SK-N-SH (cell line): ENCODE data around the gene SFMBT2. TPM values are rescaled to one million over a fixed set of nuclear protein-coding genes. Genes with fewer than 3 reads are reported as not detected.

ENCODE experiments used
- CTCF ChIA-PET: fragments of 300-600, 350-600 bp; formaldehyde crosslinking; extraction: SDS; loops from one replicate; lab custom pipeline; 2021; lab: Yijun Ruan, JAX
- POLR2A ChIA-PET: fragments of 350-600 bp; sonication (Branson Sonifier 250); formaldehyde crosslinking; extraction: SDS; loops from one replicate; lab custom pipeline; 2020; ENCODE audit warnings: antibody characterized with exemption, inconsistent platforms; lab: Yijun Ruan, JAX
- DNase-seq: peaks from one replicate; pipeline ENCODE4 v3.0.0; 2012
- H2AFZ ChIP-seq: fragments of 200-600 bp; sonication (generic); 2 replicates; pipeline ENCODE4 v1.8.1; 2016; ENCODE audit warnings: antibody characterized with exemption, mild to moderate bottlenecking, low read depth
- H3F3A ChIP-seq: fragments of 200-600 bp; sonication (generic); replicated peaks from 2 replicates; pipeline ENCODE3; 2016; ENCODE audit warnings: antibody characterized with exemption, mild to moderate bottlenecking; ENCODE audit not compliant: insufficient read depth
- H3K27ac ChIP-seq, 2 experiments: fragments of 200-500 bp in 1 of 2; fragments of 200-600 bp in 1 of 2; sonication (Bioruptor generic) in 1 of 2; sonication (generic), shearing (Covaris generic) in 1 of 2; 2 replicates each; pipeline versions ENCODE4 v1.5.1 to v1.6.1; 2014 to 2016; ENCODE audit warnings: low read depth in 2 of 2, inconsistent platforms in 1 of 2, low read length in 1 of 2, mild to moderate bottlenecking in 1 of 2, mixed read lengths in 1 of 2
- H3K27me3 ChIP-seq: fragments of 200-600 bp; sonication (generic), shearing (Covaris generic); 2 replicates; pipeline ENCODE4 v1.6.1; 2016; ENCODE audit warnings: mixed run types; ENCODE audit not compliant: insufficient read depth
- H3K36me3 ChIP-seq, 2 experiments: fragments of 200-500 bp in 1 of 2; fragments of 200-600 bp in 1 of 2; sonication (Bioruptor generic) in 1 of 2; sonication (generic) in 1 of 2; replicated peaks in 1 of 2; 2 replicates each; pipeline versions ENCODE3 to v1.5.1; 2014 to 2016; ENCODE audit warnings: low read length in 1 of 2, mild to moderate bottlenecking in 1 of 2; ENCODE audit not compliant: insufficient read depth in 2 of 2, control insufficient read depth in 1 of 2
- H3K4me1 ChIP-seq, 2 experiments: fragments of 200-500 bp in 1 of 2; fragments of 200-600 bp in 1 of 2; sonication (Bioruptor generic) in 1 of 2; sonication (generic), shearing (Covaris generic) in 1 of 2; 2 replicates each; pipeline versions ENCODE4 v1.5.1 to v1.6.1; 2014 to 2016; ENCODE audit warnings: low read depth in 1 of 2, low read length in 1 of 2, mixed run types in 1 of 2; ENCODE audit not compliant: insufficient read depth in 2 of 2, control insufficient read depth in 1 of 2
- H3K4me2 ChIP-seq: fragments of 200-600 bp; sonication (generic), shearing (Covaris generic); 2 replicates; pipeline ENCODE4 v1.6.1; 2017; ENCODE audit warnings: mixed run types
- H3K4me3 ChIP-seq, 2 experiments: fragments of 200-500 bp in 1 of 2; fragments of 200-600 bp in 1 of 2; sonication (Bioruptor generic) in 1 of 2; sonication (generic), shearing (Covaris generic) in 1 of 2; 2 replicates each; pipeline versions ENCODE4 v1.5.1 to v1.8.1; 2014 to 2016; ENCODE audit warnings: low read depth in 2 of 2, inconsistent platforms in 1 of 2, low read length in 1 of 2, mild to moderate bottlenecking in 1 of 2, mixed read lengths in 1 of 2, moderate library complexity in 1 of 2
- H3K79me2 ChIP-seq: fragments of 200-600 bp; sonication (generic); 2 replicates; pipeline ENCODE4 v1.8.1; 2017; ENCODE audit warnings: mild to moderate bottlenecking; ENCODE audit not compliant: insufficient read depth
- H3K9ac ChIP-seq: fragments of 200-600 bp; sonication (generic); 2 replicates; pipeline ENCODE4 v1.6.1; 2017; ENCODE audit warnings: mixed run types
- H3K9me2 ChIP-seq: fragments of 200-600 bp; sonication (generic); 2 replicates; pipeline ENCODE4 v1.6.1; 2017; ENCODE audit warnings: mixed run types
- H3K9me3 ChIP-seq: fragments of 200-600 bp; sonication (generic); 2 replicates; pipeline ENCODE4 v1.6.1; 2017; ENCODE audit warnings: mixed run types, mild to moderate bottlenecking, moderate library complexity
- H4K20me1 ChIP-seq: fragments of 200-600 bp; sonication (generic); 2 replicates; pipeline ENCODE4 v1.6.1; 2017; ENCODE audit warnings: mild to moderate bottlenecking, mixed run types; ENCODE audit not compliant: insufficient read depth
- CHD2 ChIP-seq: fragments of 150-350 bp; IDR thresholded peaks from 2 replicates; pipeline ENCODE4 v1.6.1; 2018; ENCODE audit warnings: low read length; ENCODE audit not compliant: partially characterized antibody
- CTCF ChIP-seq: fragments of 200-600 bp; sonication (generic); IDR thresholded peaks from 2 replicates; pipeline ENCODE4 v1.6.1; 2017; ENCODE audit warnings: antibody characterized with exemption, mild to moderate bottlenecking, moderate library complexity
- ELF1 ChIP-seq: IDR thresholded peaks from 2 replicates; pipeline ENCODE4 v1.4.0; 2012
- FOXJ3 ChIP-seq: sonication (generic); formaldehyde crosslinking; IDR thresholded peaks from 2 replicates; pipeline ENCODE4 v1.5.1; 2020; ENCODE audit warnings: mild to moderate bottlenecking, missing genetic modification reagents
- FOXM1 ChIP-seq: IDR thresholded peaks from 2 replicates; pipeline ENCODE4 v1.4.0; 2012; ENCODE audit warnings: low read depth, mild to moderate bottlenecking
- GABPA ChIP-seq: IDR thresholded peaks from 2 replicates; pipeline ENCODE4 v1.4.0; 2012; ENCODE audit warnings: low read depth, mild to moderate bottlenecking
- JUND ChIP-seq: IDR thresholded peaks from 2 replicates; pipeline ENCODE4 v1.4.0; 2012
- NRF1 ChIP-seq: IDR thresholded peaks from 2 replicates; pipeline ENCODE4 v1.6.1; 2012; ENCODE audit warnings: low read depth, mild to moderate bottlenecking, low read length
- POLR2AphosphoS5 ChIP-seq: IDR thresholded peaks from 2 replicates; pipeline ENCODE4 v1.6.1; 2012; ENCODE audit warnings: low read depth, low read length
- RCOR1 ChIP-seq: fragments of 150-350 bp; IDR thresholded peaks from 2 replicates; pipeline ENCODE4 v1.6.1; 2017; ENCODE audit warnings: antibody characterized with exemption, low read length
- REST ChIP-seq: IDR thresholded peaks from 2 replicates; pipeline ENCODE4 v1.6.1; 2012; ENCODE audit warnings: mild to moderate bottlenecking, low read depth, low read length, moderate library complexity
- RXRA ChIP-seq: IDR thresholded peaks from 2 replicates; pipeline ENCODE4 v1.4.0; 2012; ENCODE audit warnings: low read depth, mild to moderate bottlenecking, borderline replicate concordance
- SIN3A ChIP-seq: IDR thresholded peaks from 2 replicates; pipeline ENCODE4 v1.6.1; 2012; ENCODE audit warnings: low read depth, mild to moderate bottlenecking, low read length, moderate library complexity, borderline replicate concordance
- SMC3 ChIP-seq: IDR thresholded peaks from 2 replicates; pipeline ENCODE4 v1.6.1; 2012; ENCODE audit warnings: low read depth, low read length, improper control_type of control experiment
- TAF1 ChIP-seq: IDR thresholded peaks from 2 replicates; pipeline ENCODE4 v1.6.1; 2012; ENCODE audit warnings: low read depth, mild to moderate bottlenecking, low read length, moderate library complexity, borderline replicate concordance
- USF1 ChIP-seq: IDR thresholded peaks from 2 replicates; pipeline ENCODE4 v1.4.0; 2012; ENCODE audit warnings: low read depth, borderline replicate concordance
- WGBS: methylation state at CpG from one replicate; pipeline ENCODE4 v1.1.6; 2017; ENCODE audit warnings: low lambda C conversion rate; 5-methylcytosine and 5-hydroxymethylcytosine counted together
- polyA plus RNA-seq, 3 experiments: library from polyadenylated mRNA; depleted of rRNA; stranded (reverse); fragments of >200 nt; gene quantifications; 2 replicates each; pipeline ENCODE4 v1.2.3, GENCODE V29; 2012
- TF ChIP-seq, protein P1 (sequence below): fragments of 150-350 bp; IDR thresholded peaks from 2 replicates; pipeline ENCODE4 v1.6.1; 2016; ENCODE audit warnings: mild to moderate bottlenecking, low read depth, low read length

Gene SFMBT2
- polyA plus RNA-seq, 1 of the 3 experiments (the other 2 are of a cell fraction) = 0.20 TPM

DNA sequence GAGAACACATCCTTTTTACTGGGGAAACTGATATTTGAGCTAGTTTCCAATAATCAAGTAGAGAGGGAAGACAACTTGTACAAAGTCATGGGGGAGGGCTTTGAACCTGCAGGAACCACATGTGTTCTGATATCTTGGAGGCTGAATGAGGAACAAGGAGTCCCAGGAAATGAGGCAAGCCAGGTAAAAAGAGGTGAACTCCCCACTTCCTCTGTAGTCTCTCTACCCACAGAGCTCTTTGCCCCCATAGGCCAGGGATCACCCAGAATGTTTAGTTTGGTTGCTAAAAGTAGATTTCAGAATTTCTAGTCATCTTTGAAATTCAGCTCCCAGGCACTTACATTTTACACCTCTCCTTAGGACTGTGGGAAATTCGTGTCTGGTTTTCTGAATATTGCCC is 276.4 kb downstream of the SFMBT2 start:
- no peaks in the 10 kb centered on the region for H3K27me3 ChIP-seq
- H3K4me1 ChIP-seq = no peaks in the 10 kb centered on the region
- no peaks in the 10 kb centered on the region for H3F3A ChIP-seq
- H3K4me3 ChIP-seq = no peak overlapping the region
- no peak overlapping the region for H2AFZ ChIP-seq
- TF ChIP-seq ELF1 (no peak), SMC3 (no peak), FOXJ3 (no peak), CHD2 (no peak), REST (no peak), CTCF (no peak), RXRA (no peak), RCOR1 (no peak), NRF1 (no peak), POLR2AphosphoS5 (no peak), USF1 (no peak), TAF1 (no peak), FOXM1 (no peak), GABPA (no peak), SIN3A (no peak), JUND (no peak)
- TF ChIP-seq, protein P1, sequence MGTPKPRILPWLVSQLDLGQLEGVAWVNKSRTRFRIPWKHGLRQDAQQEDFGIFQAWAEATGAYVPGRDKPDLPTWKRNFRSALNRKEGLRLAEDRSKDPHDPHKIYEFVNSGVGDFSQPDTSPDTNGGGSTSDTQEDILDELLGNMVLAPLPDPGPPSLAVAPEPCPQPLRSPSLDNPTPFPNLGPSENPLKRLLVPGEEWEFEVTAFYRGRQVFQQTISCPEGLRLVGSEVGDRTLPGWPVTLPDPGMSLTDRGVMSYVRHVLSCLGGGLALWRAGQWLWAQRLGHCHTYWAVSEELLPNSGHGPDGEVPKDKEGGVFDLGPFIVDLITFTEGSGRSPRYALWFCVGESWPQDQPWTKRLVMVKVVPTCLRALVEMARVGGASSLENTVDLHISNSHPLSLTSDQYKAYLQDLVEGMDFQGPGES = no peak
- TF ChIP-seq, all 33 proteins: peak for 0
- H3K79me2 ChIP-seq = no peaks in the 10 kb centered on the region
- 0% methylated on average over 1 of the region's 1 CpG for WGBS
- H3K4me2 ChIP-seq = no peak overlapping the region
- no peak overlapping the region for H3K9ac ChIP-seq
- no peaks in the 10 kb centered on the region for H3K9me2 ChIP-seq
- no peak for DNase-seq
- CTCF ChIA-PET = interaction anchor here (1.1 to 4.1 kb wide), 2 partner anchors 13 to 42 kb away, joined by 3 to 27 read pairs; no protein-coding TSS in a partner anchor
- no peaks in the 10 kb centered on the region for H3K9me3 ChIP-seq
- no peaks in the 10 kb centered on the region for H4K20me1 ChIP-seq
- H3K27ac ChIP-seq = no peak overlapping the region
- H3K36me3 ChIP-seq = no peaks in the 10 kb centered on the region
- POLR2A ChIA-PET = no interaction called here
